NCI-H460 (cell line): ENCODE results near the gene JAZF1. TPM values are rescaled to one million over a fixed set of nuclear protein-coding genes. Genes with fewer than 3 reads are reported as not detected.
A peak's percentile ranks its signal among the peaks of the same experiment; 100 is the strongest.

Experiments
- DNase-seq: peaks from one replicate; pipeline ENCODE4 v3.0.0-alpha.2; 2016; ENCODE audit warnings: low read depth; ENCODE audit errors: extremely low read depth
- total RNA-seq: library from RNA; depleted of rRNA; stranded (reverse); fragments of >200 nt; shearing (Covaris generic); gene quantifications from 2 replicates; pipeline ENCODE4 v1.2.3, GENCODE V29; 2014

JAZF1 gene
- total RNA-seq, 1 experiment from 2014 or later = 3.1 TPM

DNA sequence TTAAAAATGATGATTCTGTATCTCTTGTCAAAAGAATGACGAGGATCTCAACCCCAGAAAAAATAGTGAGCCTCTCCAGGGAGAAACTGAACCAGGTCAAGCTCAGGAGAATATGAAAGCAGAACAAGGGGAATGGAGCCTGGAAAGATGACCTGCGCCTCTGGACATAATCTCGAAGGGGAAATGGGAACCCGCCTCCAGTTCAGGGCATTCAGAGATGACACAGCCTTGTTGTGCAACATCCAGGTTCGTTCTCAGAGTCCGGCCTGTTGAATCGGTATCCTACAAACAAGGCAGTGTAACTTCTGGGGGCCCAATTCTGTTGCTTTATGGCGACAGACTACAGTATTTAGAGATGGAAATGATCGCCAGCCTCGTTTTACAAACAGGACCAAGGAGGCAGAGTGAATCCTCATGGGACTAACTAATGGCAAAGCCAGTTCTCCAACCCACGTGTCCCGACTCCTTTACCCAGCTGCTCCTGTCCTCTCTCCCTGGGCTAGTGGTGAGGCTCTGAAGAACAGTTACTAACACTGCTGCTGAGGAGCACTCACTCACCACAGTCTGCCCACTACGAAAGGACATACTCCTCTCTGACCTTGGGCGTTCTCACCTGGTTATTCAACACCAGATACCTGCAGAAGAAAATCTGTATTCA, 67.6 kb downstream of the JAZF1 start:
- DNase-seq = no peak

- DNase-seq = no peak
Observed at GRCh38 chr7:28112467-28112866, 68.1 kb downstream of the JAZF1 start.

DNA sequence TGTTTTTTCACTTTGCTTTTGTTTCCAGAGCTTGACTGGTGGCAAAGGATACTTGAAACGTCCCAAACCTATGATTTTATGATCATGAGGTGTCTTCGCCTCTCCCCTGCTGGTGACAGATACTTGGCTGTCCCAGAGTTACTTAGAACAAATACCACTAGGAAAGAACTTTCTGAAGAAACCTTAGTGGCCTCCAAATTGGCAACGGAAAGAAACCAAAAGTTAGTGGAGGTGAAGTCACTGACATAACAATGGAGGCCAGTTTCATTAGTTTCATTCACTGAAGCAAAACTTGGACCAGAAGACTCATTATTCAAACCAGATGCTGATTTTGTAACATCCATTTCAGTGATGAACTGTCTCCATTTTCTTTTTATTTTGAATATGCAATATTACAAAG, 68.6 kb downstream of the JAZF1 start:
- no peak for DNase-seq

- no peak for DNase-seq
Observed at GRCh38 chr7:28110427-28111012, 70.1 kb downstream of the JAZF1 start.

DNA sequence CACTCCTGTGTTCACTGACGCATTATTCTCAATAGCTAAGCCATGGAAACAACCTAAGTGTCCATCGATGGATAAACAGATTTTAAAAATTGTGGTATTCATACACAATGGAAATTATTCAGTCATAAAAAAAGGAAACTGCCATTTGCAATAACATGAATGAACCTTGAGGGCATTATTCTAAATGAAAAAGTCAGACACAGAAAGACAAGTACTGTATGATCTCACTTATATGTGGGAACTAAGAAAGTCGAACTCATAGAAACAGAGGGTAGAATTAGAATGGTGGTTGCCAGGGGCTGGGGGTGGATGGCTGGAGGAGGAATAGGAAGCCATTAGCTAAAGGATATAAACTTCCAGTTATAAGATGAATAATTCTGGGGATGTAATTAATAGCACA, 71.8 kb downstream of the JAZF1 start:
- DNase-seq = no peak

GRCh38 chr7:28107960-28108359, 72.6 kb downstream of the JAZF1 start:
- no peak for DNase-seq

- DNase-seq = no peak
Observed at GRCh38 chr7:28106321-28106829, 74.2 kb downstream of the JAZF1 start.

DNA sequence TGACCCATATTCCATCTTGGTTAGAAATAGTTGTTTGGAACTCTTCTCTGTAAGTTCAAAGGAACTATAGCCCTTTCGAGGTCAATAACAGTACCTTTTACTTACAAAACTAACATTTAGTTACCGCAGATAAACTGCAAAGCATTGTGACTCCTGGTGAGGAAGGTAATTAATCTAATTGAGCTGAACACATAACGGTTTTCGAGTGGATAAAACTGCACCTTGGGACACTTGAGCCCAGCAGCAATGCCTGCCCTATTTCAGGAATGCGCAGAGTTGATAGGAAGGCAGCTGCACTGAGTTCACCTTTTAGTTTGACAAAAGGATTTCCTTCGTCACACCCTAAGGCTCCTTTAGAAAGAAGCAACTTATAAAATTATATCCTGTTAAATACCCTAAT, 75.4 kb downstream of the JAZF1 start:
- DNase-seq = no peak

- no peak for DNase-seq
Observed at GRCh38 chr7:28104811-28105210, 75.8 kb downstream of the JAZF1 start.

- DNase-seq = no peak
Observed at GRCh38 chr7:28104041-28104541, 76.5 kb downstream of the JAZF1 start.

GRCh38 chr7:28102797-28103196, 77.8 kb downstream of the JAZF1 start:
- peak; percentile 40 for DNase-seq

DNA sequence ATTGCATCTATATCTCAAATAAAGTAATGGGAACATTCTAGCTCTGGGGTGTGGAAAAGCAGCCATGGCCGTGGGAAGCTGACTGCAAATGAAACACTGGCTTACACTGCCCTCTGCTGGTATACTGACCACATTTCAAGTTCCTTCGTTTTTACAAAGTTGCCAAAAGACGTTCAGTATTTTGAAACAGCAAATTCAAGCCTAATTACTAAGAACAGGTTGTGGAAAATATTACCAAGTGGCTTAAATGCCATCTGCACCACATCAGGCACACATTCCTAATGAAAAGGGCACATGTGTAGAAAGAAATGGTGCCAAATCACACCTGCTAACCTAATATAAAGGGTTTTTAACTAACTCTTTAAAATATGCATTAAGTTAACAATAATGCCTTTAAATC, 83.9 kb downstream of the JAZF1 start:
- DNase-seq = peak; percentile 60

DNA sequence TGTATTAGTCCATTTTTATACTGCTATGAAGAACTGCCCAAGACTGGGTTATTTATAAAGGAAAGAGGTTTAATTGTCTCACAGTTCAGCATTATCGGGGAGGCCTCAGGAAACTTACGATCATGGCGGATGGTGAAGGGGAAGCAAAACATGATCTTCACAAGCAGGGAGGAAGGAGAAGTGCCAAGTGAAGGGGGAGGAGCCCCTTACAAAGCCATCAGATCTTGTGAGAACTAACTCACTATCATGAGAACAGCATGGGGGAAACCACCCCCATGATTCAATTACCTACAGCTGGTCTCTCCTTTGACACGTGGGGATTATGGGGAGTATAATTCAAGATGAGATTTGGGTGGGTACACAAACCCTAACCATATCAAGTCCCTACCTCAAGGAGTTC, 85.4 kb downstream of the JAZF1 start:
- no peak for DNase-seq

DNA sequence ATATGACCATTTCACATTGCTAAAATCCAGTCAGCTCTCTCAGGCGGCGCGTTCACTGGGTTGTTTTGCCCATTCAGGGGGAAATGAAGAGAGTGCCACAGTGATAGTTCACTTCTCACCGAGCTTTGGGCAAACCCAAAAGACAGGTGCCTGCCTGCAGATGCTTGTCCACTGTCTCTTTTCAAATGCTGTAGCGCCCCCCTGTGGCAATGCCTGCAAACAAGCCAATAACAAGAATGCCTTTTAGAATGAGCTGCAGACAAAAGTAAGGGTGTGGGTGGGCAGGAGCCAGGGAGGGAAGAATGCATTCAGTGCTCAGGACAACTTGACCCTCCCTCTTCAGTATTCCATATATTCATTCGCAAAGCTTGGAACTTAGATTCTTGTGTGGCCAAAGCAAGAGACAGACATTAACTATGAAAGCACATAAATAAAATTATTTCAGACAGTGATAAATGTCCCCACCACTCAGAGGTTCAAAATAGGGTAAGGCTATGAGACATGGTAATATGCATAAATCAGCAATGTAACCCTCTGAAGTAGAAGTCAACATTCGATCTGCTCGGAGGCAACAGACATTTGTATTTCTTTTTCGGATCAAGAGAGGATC, 86.9 kb downstream of the JAZF1 start:
- DNase-seq = peak; percentile 85

DNA sequence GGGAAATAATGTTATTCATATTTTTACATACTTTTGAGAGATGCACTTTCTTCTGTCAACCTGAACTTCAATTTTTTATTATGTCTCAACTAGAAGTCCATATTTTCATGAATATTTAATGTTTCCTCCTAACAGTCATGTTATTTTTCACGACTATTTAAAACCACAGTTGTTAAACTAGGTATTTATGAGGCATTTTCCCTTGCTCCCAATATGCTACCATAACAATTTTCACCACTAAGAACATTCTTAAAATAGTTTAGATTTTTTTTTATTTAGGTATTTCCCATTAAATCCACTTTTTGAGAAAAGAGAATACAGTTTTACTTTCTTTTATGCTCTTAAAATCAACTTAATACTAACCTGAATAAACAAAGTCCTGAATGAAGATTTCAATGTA, 89.4 kb downstream of the JAZF1 start:
- DNase-seq = no peak

DNA sequence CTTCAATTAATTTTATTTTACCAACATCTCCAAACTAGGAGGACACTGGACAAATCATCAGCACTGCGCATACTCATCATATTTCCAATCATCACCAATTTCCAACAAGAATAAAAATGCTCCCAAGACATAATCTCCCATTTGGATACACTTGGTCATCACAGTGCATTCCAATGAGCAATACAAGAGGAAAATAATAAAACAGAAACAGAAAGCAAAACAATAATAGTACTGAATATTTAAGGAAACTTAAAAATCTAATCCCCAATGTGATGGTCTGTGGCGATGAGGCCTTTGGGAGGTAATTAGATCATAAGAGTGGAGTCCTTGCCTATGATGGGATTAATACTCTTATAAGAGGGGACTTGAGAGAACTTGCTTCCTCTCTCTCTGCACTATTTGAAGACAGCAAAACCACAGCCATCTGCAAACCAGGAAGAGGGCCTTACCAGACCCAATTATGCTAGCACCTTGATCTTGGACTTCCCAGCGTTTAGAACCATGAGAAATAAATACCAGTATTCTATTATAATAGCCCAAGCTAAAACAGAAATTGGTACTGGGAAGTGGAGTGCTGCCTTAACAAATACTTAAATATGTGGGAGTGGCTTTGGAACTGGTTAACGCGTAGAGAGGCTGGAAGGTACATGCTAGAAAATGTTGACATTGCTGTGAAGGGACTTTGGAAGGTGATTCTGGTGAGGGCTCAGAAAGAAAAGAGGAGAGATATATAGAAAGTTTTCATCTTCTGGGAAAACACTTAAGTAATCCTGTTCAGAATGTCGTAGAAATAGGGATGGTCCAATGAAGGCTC, 91.5 kb downstream of the JAZF1 start:
- no peak for DNase-seq

GRCh38 chr7:28088032-28088431, 92.6 kb downstream of the JAZF1 start:
- DNase-seq = no peak

GRCh38 chr7:28086198-28086597, 94.4 kb downstream of the JAZF1 start:
- no peak for DNase-seq

DNA sequence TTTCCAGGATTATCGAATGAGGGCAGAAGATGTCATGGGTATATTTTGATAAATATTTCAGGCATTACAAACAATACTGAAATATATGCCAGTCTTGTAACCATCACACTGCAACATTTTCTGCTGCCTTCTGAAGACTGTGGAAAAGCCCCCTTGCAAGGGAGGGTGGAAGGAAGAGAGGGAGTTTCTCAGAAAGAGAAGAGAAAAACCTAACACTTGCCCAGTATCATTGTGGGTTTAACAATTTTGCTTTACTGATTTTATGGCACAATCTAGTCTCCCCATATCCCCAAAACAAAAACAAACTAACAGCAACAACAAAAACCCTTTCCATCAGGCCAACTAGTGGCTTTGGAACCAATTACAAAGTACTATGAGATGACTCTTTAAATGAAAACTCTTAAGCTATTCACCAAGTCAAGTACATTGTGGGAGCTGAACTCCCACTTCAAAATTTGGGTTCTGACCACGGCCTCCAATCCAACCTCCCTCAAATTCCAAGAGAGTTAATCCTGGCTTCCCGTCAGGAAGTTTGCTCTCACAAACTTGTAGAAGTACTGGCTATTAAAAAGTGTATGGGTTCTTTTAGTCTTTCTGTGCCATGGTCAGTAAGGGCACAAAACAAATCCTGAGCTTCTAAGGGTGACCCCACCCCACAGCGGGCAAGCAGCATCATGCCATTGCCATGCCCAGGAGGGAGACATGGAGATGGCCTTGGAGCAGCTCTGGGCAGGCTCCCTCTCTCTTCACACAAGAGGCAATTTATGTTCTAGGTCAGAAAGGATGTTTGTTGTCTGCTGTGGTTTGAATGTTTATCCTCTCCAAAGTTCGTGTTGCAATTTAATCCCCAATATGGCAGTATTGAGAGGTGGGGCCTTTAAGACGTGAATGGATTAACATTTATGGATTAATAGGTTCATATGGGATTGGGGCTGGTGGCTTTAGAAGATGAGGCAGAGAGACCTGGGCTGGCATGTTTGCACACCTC, 96.3 kb downstream of the JAZF1 start:
- no peak for DNase-seq
